T-helper 17 cell (primary cell): ENCODE data around the gene YWHAH. TPM values are rescaled to one million over a fixed set of nuclear protein-coding genes. Genes with fewer than 3 reads are reported as not detected.

Source experiments
- ATAC-seq: fragments of 150-1000 bp; cut with Tn5 transposase; 2 replicates; pipeline ENCODE4 v1.10.0; 2021; ENCODE audit warnings: mild to moderate bottlenecking, moderate library complexity
- DNase-seq, 3 donors: peaks; one replicate each; pipeline versions ENCODE4 v3.0.0 to v3.0.0-alpha.2; 2020 to 2021
- H3K9me3 ChIP-seq: one replicate; pipeline ENCODE4 v1.7.0; 2013; ENCODE audit warnings: low read length, mild to moderate bottlenecking; ENCODE audit not compliant: control insufficient read depth, poor library complexity, severe bottlenecking
- H3K27ac Mint-ChIP-seq: one replicate; pipeline ENCODE4 v1.8.0; 2022; ENCODE audit warnings: mild to moderate bottlenecking, moderate library complexity, mixed read lengths
- H3K27me3 Mint-ChIP-seq: one replicate; pipeline ENCODE4 v1.8.0; 2022; ENCODE audit warnings: mixed read lengths
- H3K36me3 Mint-ChIP-seq: one replicate; pipeline ENCODE4 v1.8.0; 2022; ENCODE audit warnings: low read depth, mixed read lengths
- H3K4me1 Mint-ChIP-seq: one replicate; pipeline ENCODE4 v1.8.0; 2022; ENCODE audit warnings: mild to moderate bottlenecking, mixed read lengths
- H3K4me3 Mint-ChIP-seq: one replicate; pipeline ENCODE4 v1.8.0; 2022; ENCODE audit warnings: mild to moderate bottlenecking, moderate library complexity, mixed read lengths
- total RNA-seq, 4 donors: library from RNA in 2 of 4; stranded (reverse) in 2 of 4; gene quantifications; one replicate each; pipeline ENCODE4 v1.2.3 and lab custom pipeline; 2022 to 2026

Gene YWHAH
- total RNA-seq, 2 donors from 2014 or later, result 84.2 to 114 TPM

- no peaks in the 10 kb centered on the region for H3K4me1 Mint-ChIP-seq
- H3K36me3 Mint-ChIP-seq, result no peaks in the 10 kb centered on the region
- H3K4me3 Mint-ChIP-seq, result no peak overlapping the region
- no peak for ATAC-seq
- no peak for DNase-seq
- H3K9me3 ChIP-seq, result no peaks in the 10 kb centered on the region
- H3K27me3 Mint-ChIP-seq, result no peaks in the 10 kb centered on the region
- no peak overlapping the region for H3K27ac Mint-ChIP-seq
Measured at GRCh38 chr22:31911565-31912406, 32.5 kb upstream of the YWHAH start.

- Mint-ChIP-seq H3K27me3 (no peaks in the 10 kb centered on the region), H3K4me3 (no peak overlapping the region), H3K4me1 (peaks cover 3% of the 10 kb centered on the region), H3K27ac (no peak overlapping the region), H3K36me3 (no peaks in the 10 kb centered on the region)
- DNase-seq, result no peak
- no peaks in the 10 kb centered on the region for H3K9me3 ChIP-seq
- no peak for ATAC-seq
Measured at GRCh38 chr22:31912407-31912743, 32.0 kb upstream of the YWHAH start.

- Mint-ChIP-seq H3K4me3 (no peak overlapping the region), H3K27me3 (no peaks in the 10 kb centered on the region), H3K4me1 (peaks cover 12% of the 10 kb centered on the region), H3K36me3 (no peaks in the 10 kb centered on the region), H3K27ac (no peak overlapping the region)
- no peak for DNase-seq
- H3K9me3 ChIP-seq, result no peaks in the 10 kb centered on the region
- no peak for ATAC-seq
Measured at GRCh38 chr22:31915586-31915985, 28.7 kb upstream of the YWHAH start.

- ATAC-seq (peak; percentile 59), DNase-seq (no peak)
- Mint-ChIP-seq H3K4me1 (peaks cover 15% of the 10 kb centered on the region), H3K27me3 (no peaks in the 10 kb centered on the region), H3K4me3 (peak overlapping the region; percentile 61), H3K27ac (peak overlapping the region; percentile 83), H3K36me3 (no peaks in the 10 kb centered on the region)
- no peaks in the 10 kb centered on the region for H3K9me3 ChIP-seq
Measured at GRCh38 chr22:31917227-31917921, 27.0 kb upstream of the YWHAH start.

- no peak overlapping the region for H3K4me3 Mint-ChIP-seq
Measured at GRCh38 chr22:31919730-31920129, 24.6 kb upstream of the YWHAH start.

GRCh38 chr22:31920306-31920705, 24.0 kb upstream of the YWHAH start:
- ATAC-seq (no peak), DNase-seq (no peak)
- H3K36me3 Mint-ChIP-seq, result no peaks in the 10 kb centered on the region
- peak overlapping the region; percentile 45 for H3K27ac Mint-ChIP-seq
- H3K4me3 Mint-ChIP-seq, result no peak overlapping the region
- peaks cover 13% of the 10 kb centered on the region for H3K27me3 Mint-ChIP-seq
- H3K9me3 ChIP-seq, result no peaks in the 10 kb centered on the region
- H3K4me1 Mint-ChIP-seq, result peaks cover 22% of the 10 kb centered on the region

More at GRCh38 chr22:31919730-31920129, 24.6 kb upstream of the YWHAH start:
- ATAC-seq (no peak), DNase-seq (no peak)
- Mint-ChIP-seq H3K27me3 (peaks cover 13% of the 10 kb centered on the region), H3K4me1 (peaks cover 22% of the 10 kb centered on the region), H3K27ac (peak overlapping the region; percentile 45), H3K36me3 (no peaks in the 10 kb centered on the region)
- H3K9me3 ChIP-seq, result no peaks in the 10 kb centered on the region

- no peak for DNase-seq
- Mint-ChIP-seq H3K27me3 (peaks cover 13% of the 10 kb centered on the region), H3K4me1 (peaks cover 22% of the 10 kb centered on the region), H3K36me3 (peaks cover 2% of the 10 kb centered on the region), H3K4me3 (no peak overlapping the region), H3K27ac (no peak overlapping the region)
- no peak for ATAC-seq
- H3K9me3 ChIP-seq, result no peaks in the 10 kb centered on the region
Measured at GRCh38 chr22:31921106-31921505, 23.2 kb upstream of the YWHAH start.

GRCh38 chr22:31922534-31922933, 21.8 kb upstream of the YWHAH start:
- DNase-seq, result no peak
- Mint-ChIP-seq H3K4me3 (no peak overlapping the region), H3K4me1 (peaks cover 17% of the 10 kb centered on the region), H3K36me3 (peaks cover 2% of the 10 kb centered on the region), H3K27ac (no peak overlapping the region), H3K27me3 (peaks cover 25% of the 10 kb centered on the region)
- H3K9me3 ChIP-seq, result no peaks in the 10 kb centered on the region
- ATAC-seq, result no peak

GRCh38 chr22:31923136-31923535, 21.2 kb upstream of the YWHAH start:
- H3K27ac Mint-ChIP-seq, result no peak overlapping the region
- peaks cover 25% of the 10 kb centered on the region for H3K27me3 Mint-ChIP-seq
- peaks cover 2% of the 10 kb centered on the region for H3K36me3 Mint-ChIP-seq
- H3K4me3 Mint-ChIP-seq, result no peak overlapping the region
- H3K9me3 ChIP-seq, result no peaks in the 10 kb centered on the region
- no peak for ATAC-seq
- H3K4me1 Mint-ChIP-seq, result peaks cover 13% of the 10 kb centered on the region
- no peak for DNase-seq

- Mint-ChIP-seq H3K27me3 (peaks cover 25% of the 10 kb centered on the region), H3K4me1 (peaks cover 13% of the 10 kb centered on the region), H3K4me3 (no peak overlapping the region), H3K36me3 (peaks cover 2% of the 10 kb centered on the region), H3K27ac (no peak overlapping the region)
- H3K9me3 ChIP-seq, result no peaks in the 10 kb centered on the region
- DNase-seq (no peak), ATAC-seq (no peak)
Measured at GRCh38 chr22:31923747-31924146, 20.6 kb upstream of the YWHAH start.

GRCh38 chr22:31925056-31925455, 19.3 kb upstream of the YWHAH start:
- ATAC-seq (no peak), DNase-seq (no peak)
- Mint-ChIP-seq H3K27me3 (peaks cover 25% of the 10 kb centered on the region), H3K4me3 (no peak overlapping the region), H3K4me1 (peaks cover 15% of the 10 kb centered on the region), H3K27ac (no peak overlapping the region), H3K36me3 (peaks cover 2% of the 10 kb centered on the region)
- no peaks in the 10 kb centered on the region for H3K9me3 ChIP-seq

- Mint-ChIP-seq H3K36me3 (peaks cover 2% of the 10 kb centered on the region), H3K4me3 (no peak overlapping the region), H3K4me1 (peaks cover 12% of the 10 kb centered on the region), H3K27me3 (peaks cover 25% of the 10 kb centered on the region), H3K27ac (no peak overlapping the region)
- no peak for ATAC-seq
- DNase-seq, result no peak
- H3K9me3 ChIP-seq, result no peaks in the 10 kb centered on the region
Measured at GRCh38 chr22:31926024-31926423, 18.3 kb upstream of the YWHAH start.

- no peak for DNase-seq
- no peaks in the 10 kb centered on the region for H3K9me3 ChIP-seq
- no peak for ATAC-seq
- H3K36me3 Mint-ChIP-seq, result peaks cover 2% of the 10 kb centered on the region
- H3K4me3 Mint-ChIP-seq, result no peak overlapping the region
- peaks cover 31% of the 10 kb centered on the region for H3K27me3 Mint-ChIP-seq
- H3K4me1 Mint-ChIP-seq, result peaks cover 13% of the 10 kb centered on the region
- no peak overlapping the region for H3K27ac Mint-ChIP-seq
Measured at GRCh38 chr22:31926969-31927368, 17.4 kb upstream of the YWHAH start.
